GM18873 (cell line): ENCODE results near the gene RGS6.

ENCODE experiments used
- ATAC-seq: cut with Tn5 transposase; IDR thresholded peaks from one replicate; pipeline ENCODE4 v1.9.1; 2021; ENCODE audit warnings: mild to moderate bottlenecking, moderate library complexity, moderate number of reproducible peaks; ENCODE audit not compliant: unreplicated experiment, low FRiP score

Gene RGS6

GRCh38 chr14:72611506-72611905 is 679.3 kb downstream of the RGS6 start:
- no peak for ATAC-seq

- no peak for ATAC-seq
Observed at GRCh38 chr14:72612041-72612440, 679.8 kb downstream of the RGS6 start.

- ATAC-seq: no peak
Observed at GRCh38 chr14:72613231-72613974, 681.2 kb downstream of the RGS6 start.

- ATAC-seq: no peak
Observed at GRCh38 chr14:72613975-72614319, 681.7 kb downstream of the RGS6 start.

GRCh38 chr14:72614365-72614764 is 682.1 kb downstream of the RGS6 start:
- ATAC-seq: no peak

GRCh38 chr14:72614891-72615415 is 682.7 kb downstream of the RGS6 start:
- no peak for ATAC-seq

GRCh38 chr14:72615451-72616121 is 683.4 kb downstream of the RGS6 start:
- no peak for ATAC-seq
